NCI-H2227 (cell line): ENCODE results near the gene RCE1.

Experiments used
- DNase-seq: peaks from one replicate; lab custom pipeline; 2025; ENCODE audit not compliant: unreplicated experiment; lab: John Stamatoyannopoulos, UW

RCE1 gene

GRCh38 chr11:66856496-66857233 is 13.4 kb downstream of the RCE1 start, which contains the start of gene LRFN4:
TSS of gene LRFN4 (plus strand) at chr11:66857064. CDS start at chr11:66857745, 681 bp downstream.
- DNase-seq: peak; percentile 87

- no peak for DNase-seq
These were observed 14.1 kb downstream of the RCE1 start for GRCh38 chr11:66857234-66857926.

- no peak for DNase-seq
These were observed 14.6 kb downstream of the RCE1 start for GRCh38 chr11:66857927-66858185.

- no peak for DNase-seq
These were observed 15.1 kb downstream of the RCE1 start for GRCh38 chr11:66858186-66858938.

- DNase-seq: no peak
These were observed 15.9 kb downstream of the RCE1 start for GRCh38 chr11:66858939-66859685.

- DNase-seq: no peak
These were observed 16.6 kb downstream of the RCE1 start for GRCh38 chr11:66859686-66860448.

GRCh38 chr11:66860449-66860831 is 17.2 kb downstream of the RCE1 start:
- no peak for DNase-seq

- DNase-seq: no peak
These were observed 18.0 kb downstream of the RCE1 start for GRCh38 chr11:66861038-66861773.

- DNase-seq: no peak
These were observed 18.7 kb downstream of the RCE1 start for GRCh38 chr11:66861774-66862558.

- no peak for DNase-seq
These were observed 19.4 kb downstream of the RCE1 start for GRCh38 chr11:66862559-66863037.

- DNase-seq: no peak
These were observed 20.3 kb downstream of the RCE1 start for GRCh38 chr11:66863428-66864125.

GRCh38 chr11:66864172-66864901 is 21.1 kb downstream of the RCE1 start:
- DNase-seq: no peak

GRCh38 chr11:66864924-66865697 is 21.9 kb downstream of the RCE1 start:
- no peak for DNase-seq

GRCh38 chr11:66866007-66866406 is 22.8 kb downstream of the RCE1 start:
- no peak for DNase-seq

- no peak for DNase-seq
These were observed 23.3 kb downstream of the RCE1 start for GRCh38 chr11:66866511-66866986.

GRCh38 chr11:66867425-66868040 is 24.3 kb downstream of the RCE1 start:
- no peak for DNase-seq
